SIG-M5 (cell line): ENCODE results near the gene RARB.

Experiments
- DNase-seq: peaks from one replicate; lab custom pipeline; 2025; lab: John Stamatoyannopoulos, UW

The RARB gene

DNA sequence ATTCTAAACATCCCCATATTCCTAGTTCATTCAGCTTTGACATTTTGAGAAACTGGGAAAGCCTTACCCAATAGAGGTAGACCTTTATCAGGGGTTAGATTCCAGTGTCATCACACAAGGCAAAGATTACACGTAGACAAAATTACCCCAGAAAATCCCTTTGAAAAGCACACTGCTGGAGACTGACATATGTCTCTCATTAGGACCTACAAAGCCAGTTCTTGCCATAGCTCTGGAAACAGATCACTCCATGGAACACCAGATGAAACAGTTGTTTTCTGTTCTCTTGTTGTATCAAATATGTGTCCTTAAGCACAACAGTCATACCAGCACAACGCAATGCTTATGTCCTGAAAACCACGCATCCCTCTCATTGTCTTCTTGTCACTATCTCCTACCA lies 44.7 kb downstream of the RARB start:
- no peak for DNase-seq

DNA sequence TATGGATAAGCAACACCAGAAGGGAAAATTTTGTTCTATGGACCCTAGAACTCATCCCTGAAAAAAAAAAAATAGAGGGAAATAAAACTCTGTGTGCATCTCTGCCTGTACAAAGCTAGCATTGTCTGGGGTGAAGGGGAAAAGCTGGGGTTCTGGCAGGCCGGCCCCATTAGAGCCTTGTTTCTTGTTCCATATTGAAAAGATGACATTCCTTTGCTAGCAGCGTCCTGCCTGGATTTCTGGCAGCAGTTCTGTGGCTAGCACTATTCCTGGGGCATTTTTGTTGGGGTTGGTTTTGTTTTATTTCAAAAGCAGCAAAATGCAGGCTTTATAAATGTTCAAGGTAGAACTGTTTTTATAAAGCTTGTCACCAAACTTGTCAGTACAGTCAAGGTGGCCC lies 45.2 kb downstream of the RARB start:
- no peak for DNase-seq

DNA sequence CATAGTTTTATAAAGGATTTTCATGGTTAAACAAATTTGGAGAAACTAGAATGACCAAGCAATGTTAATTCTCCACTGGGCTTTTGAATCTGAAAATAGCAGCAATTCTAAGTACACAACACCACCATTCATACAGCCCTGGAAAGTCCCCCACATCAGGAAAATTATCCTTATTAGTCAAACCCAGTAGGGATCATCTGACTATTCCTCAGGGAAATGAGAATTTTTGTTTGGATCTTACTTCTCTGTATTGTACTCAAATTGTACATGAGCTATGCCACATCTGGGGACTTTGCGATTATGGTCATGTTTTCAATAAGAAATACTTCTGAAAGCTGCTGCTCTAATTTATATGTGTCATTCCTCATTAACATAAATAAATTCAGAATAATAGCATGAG lies 46.0 kb downstream of the RARB start:
- no peak for DNase-seq

DNA sequence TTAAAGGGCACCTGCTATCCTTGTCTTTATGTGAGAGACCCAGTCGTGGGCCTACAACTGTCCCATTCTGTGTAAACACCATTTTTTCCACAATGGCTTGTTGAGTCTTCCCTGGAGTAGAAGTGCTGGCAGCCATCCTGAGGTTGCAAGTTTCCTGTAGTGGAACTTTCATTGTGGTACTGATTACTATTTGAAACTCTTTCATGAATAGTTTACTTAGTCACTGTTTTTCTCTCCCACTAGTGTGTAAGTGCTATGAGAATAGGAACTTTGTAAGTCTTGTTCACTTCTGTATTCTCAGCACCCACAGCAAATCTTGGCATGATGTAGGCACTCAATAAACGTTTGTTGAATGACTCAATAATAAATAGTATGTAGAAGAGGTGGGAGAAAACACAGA lies 48.6 kb downstream of the RARB start:
- no peak for DNase-seq

DNA sequence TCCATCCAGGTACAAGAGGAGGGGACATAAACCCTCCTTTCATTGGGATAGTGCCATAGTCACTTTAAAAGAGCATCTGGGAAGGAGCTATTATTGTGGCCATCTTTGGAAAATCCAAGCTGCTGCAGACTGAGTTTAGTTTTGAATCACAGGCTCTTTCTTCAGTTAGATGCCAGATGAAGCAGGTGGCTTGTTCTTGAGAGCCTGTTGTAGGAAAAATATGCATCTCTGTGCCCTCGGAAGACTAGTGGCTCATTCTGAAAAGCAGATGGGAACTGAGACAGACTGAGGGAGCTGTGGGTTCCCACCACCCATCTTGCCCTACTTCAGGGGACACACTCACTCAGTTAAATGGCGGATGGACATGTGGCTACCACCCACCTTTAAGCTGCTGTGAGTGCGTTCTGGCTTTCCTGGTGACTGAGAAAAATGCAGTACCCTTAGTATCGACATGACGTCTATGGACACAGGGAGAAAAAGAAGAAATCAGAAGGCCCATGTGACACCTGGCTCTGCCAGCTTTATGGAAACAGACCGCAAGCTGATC lies 50.2 kb downstream of the RARB start:
- DNase-seq: no peak

DNA sequence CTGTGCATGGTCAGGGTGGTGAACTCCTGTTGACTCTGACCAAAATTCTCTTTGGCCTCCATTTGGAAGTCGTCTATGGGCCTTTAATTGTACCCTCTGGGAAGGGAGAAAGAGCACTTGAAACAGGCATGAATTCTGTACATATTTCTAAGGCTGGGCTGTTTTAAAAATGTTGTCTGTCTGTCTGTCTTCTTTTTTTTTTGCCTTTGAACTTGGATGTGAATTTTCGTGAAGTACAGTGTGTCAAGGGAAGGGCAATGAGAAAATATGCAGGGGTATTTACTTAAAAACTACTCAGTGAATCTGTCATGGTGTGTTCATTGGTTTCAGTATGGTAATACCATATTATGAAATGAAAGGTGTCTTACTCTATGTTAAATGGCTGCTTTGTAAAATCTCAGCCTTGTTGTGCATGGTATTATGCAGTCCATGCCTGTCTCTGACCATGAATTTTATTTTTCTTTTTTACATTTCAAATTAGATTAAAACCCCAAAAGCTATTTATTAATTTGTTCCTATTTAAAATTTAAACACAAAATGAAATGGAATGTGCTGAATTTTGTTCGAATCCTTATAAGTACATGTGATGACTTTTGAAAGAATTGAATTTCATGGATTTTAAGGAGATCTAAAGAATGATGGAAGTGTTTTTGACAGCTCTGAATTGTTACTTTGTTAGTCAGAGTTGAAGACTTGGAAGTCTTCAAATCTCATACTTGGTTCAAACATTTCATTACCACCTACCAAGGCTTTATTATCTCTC lies 51.1 kb downstream of the RARB start:
- no peak for DNase-seq

DNA sequence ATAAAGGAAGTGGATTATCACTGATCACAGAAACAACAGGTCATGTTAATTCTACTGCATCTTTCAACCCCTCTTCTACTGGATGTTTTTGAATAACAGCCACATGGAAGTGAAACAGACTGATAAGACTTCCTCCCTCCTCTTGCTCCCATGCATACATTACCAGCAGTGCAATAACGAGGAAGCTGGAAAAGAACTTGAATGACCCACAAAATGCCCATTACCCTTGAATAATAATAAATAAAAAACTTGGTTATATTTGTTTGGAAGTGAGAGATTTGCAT lies 51.6 kb downstream of the RARB start:
- no peak for DNase-seq

DNA sequence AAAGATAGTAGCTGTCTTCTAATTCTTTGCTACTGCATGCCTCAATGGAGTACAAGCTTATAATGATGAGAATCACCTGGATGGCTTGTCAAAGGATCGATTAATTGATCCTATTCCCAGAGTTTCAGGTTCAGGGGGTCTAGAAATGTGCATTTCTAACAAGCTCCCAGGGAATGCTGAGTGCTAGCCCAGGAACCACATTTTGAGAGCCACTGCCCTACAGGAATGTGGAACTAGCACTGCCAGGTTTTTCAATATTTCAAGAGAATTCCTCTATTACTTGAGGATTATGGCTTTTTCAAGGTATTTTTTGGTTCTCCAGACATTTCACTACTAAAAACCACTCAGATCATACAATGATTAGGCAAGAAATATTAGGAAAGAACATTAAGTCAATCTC lies 52.7 kb downstream of the RARB start:
- no peak for DNase-seq

DNA sequence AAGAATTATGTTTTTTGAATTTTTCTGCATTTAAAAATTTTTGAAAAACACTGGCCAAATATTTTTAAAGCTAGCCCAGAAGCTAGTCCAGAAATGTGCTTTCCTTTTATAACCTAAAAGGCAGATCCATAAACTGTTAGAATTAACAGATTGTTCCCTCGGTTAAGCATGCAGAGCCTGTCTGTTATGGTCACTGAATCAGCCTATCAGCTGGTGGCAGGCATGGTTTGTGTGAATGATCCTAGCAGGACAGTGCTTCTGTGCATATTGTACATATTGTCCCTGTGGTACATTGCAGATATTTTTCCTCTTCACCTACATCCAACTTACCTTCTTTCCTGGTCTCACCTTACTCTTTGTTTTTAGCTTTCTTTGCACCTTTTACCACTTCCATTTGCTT lies 53.3 kb downstream of the RARB start:
- DNase-seq: no peak

DNA sequence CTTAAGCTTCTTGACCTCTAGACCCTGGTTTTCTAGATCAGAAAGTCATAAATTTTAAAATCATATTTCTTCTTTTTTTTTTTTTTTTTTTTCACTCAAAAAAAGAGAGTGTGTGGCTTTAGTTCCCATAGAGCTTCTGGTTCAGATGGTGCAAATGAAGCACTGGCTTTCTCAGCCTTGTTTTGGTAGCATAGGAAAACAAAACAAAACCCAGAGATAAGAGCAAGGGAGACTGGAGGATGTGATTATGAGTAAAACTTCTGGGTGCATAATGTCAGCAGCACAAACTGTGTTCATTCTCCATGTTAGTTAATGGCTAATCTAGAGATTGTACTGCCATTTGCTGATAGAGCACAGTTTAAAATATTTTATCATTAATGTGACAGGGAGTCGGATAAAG lies 55.4 kb downstream of the RARB start:
- DNase-seq: no peak

DNA sequence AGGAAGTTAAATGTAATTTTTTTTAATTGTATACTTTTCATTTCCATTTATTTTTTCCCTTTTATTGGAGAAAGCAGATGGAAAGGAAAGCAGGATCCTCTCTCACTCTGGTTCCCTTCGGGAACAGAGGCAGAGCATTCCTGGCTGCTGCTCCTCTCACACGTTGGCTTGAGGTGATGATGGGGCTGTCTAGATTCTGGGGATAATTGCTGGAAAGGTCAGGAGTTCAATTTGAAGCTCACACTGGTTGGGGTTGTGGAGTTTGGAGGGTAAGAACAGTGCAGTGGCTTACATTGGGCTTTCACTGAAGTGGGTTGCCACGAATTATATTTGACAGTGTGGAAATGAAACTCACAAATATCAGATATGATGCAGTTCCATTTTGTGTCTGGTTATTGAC lies 57.6 kb downstream of the RARB start:
- DNase-seq: no peak

DNA sequence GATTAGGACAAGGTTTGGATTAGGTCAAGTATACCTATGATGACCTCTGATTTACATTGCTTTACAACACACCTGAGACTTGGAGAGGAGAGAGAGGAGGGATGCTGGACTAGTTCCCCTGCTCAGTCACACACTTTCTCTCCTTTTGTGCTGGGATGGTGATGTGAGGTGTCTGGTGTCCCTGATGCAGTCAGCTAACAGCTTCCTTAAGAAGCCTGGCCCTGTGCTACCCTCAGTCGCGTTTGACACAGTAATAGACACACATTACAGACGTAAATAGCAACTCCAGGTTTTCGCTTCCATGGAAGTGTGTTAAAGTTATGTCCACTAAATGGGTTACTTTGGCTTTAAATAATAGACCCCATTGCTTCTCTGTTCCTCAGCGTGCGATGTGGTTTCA lies 58.9 kb downstream of the RARB start:
- no peak for DNase-seq

DNA sequence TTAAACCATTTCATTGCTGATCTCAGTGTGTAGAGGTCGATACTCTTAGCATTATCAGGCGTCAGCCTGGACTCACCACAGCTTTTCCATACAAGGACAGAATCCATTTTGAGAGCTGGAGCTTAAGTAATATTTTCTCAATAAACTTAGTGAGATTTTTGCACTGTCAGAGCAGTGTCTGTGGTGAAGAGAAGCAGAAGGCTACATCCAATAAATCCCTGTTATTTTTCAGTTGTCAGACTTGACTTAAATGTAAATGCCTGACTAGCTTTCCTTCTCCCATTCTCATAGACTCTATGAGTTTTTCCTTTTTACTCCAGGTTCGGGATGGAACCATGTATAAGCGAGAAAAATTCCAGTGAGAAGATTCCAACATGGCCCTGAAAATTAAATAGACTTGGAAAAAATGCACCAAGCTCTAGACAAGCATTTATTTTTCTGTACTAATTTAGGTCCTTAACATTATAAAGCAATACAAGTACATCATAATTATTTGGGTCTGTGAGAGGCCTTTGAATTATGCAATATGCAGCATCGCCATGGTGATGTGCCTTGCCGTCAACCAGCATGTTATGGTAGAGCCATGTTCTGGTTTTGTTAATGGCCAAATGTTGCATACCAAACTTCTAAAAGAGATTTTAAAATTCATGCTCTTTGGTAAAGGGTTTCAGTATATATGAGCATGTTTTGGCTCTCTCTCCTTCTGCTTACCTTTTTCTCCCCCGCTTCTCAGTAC lies 62.0 kb downstream of the RARB start:
- DNase-seq: no peak

DNA sequence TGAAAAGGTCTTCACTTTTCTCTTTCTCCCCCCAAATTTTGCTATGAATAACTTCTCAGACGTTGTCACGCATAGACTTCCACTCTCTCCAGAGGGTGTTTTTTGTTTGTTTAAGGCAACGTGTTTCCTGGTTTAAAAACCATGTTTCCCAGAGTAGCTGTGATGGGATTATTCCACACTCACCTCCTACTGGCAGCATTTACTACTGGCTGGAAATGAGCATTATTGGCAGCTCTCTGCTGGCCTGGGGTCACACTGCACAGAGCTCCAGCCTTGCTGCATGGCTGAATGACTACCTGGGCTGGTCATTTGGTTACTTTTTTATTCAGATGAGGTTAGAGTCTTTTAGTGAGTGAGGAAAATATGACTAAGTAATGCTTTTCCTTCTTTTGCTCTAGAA lies 65.2 kb downstream of the RARB start:
- DNase-seq: no peak

DNA sequence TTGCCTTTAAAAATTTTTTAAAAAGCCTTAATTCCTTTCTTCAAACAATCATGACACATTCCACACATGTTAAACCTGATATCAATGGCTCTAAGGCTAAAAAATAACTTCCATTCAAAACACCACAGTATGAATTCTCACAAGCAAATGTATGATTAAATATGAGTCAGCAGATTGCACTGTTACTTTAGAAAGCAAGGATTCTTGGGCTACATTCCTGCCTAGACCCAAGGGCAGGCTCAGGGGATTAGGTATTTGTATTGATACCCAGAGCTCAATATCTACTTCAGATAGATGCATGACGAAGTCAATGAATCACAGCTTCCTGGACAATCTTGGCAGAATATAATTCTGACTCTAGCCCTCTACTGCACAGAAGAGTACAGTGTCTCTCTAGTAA lies 65.7 kb downstream of the RARB start:
- no peak for DNase-seq

DNA sequence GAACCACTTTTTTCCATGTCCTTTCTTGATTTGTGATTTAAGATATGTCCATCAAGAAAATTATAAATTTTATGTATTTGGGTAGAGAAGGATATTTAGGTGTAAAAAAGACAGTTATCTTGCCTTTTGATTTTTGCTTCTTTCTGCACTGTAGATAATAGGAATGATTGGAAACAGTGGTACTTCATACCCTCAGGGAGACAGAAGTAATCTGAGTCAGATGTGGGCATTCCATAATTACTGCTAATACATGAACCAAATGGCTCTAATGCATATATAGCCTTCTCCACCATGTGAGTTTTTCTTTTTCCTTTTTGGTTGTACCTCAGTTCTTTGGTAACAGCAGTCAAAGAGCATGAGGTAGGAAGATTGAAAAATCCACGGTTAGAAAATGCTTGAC lies 67.2 kb downstream of the RARB start:
- DNase-seq: no peak

DNA sequence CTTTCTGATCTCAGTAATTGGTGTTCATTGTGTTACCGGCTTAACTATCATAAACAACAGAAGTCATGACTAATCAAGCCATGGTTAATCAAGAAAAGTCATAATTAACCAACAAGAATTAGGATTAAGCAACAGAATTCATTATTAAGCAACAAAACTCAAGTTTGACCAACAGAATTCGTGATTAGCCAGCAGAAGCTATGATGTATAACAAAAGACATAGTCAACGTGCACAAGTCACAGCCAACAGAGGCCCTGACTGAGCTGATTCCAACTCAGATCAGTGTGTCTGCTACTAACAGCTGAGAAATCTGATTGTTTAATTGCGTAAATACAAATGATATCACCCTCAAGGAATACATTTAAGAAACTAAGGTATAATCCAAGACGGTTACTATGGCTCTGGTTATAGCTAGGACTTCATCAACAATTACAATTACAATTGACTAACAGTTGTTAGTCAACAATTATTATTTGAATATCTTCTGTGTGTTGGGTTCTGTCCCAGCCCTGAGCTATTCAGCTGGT lies 67.7 kb downstream of the RARB start:
- no peak for DNase-seq

DNA sequence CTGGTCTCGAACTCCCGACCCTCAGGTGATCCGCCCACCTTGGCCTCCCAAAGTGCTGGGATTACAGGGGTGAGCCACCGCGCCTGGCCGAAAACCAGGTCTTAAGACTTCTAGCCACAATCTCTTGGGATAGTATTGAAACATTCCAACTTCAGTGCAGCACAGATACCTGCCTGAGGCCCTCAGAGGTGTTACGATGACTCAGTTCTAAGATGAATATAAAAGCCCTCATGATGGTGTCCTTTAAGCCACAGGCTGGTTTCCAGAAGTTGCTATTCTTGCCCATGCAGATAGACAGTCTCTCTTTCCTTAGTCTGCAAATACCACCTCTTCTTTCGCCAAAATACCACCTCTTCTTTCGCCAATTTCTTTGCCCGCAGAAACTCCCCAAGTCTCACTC lies 69.0 kb downstream of the RARB start:
- DNase-seq: no peak

DNA sequence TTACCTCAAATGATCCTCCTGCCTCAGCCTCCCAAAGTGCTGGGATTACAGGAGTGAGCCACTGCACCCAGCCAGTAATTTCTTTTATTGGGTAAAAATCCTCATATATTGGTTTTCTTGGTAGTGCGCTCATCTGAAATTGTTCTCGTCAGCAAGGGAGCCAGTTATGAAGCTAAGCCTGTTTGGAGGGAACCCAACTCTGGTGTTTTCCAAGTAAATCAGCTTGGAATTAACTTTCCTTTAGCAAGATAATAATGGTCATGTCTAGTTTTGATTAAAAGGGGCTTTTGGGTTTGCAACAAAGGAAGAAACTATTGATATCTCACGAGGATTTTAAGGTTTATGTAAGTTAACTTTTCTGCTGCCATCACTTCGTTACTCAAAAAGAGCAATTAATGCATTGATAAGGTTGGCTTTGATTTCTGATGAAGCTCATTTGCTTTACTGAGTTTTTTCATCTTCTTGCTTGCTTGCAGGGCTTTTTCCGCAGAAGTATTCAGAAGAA lies 72.7 kb downstream of the RARB start:
- no peak for DNase-seq

DNA sequence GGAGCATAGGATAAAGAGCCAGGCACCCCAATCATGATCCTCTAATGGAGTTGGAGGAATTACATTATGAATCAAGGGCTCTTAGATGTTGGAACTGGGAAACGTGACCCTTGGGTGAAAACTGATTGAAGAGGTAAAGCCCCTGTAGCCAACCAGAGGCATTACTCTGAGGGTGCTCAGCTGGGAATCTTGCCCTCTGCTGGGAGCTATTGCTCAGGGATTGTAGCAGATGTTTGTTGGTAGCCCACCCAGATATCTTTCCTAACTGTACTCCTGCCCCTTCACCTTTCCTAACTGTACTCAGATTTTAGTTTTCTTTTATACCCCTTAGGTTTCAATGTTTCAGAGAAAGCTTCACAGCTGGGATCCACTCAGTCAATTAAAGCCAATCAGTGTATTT lies 74.2 kb downstream of the RARB start:
- DNase-seq: no peak

DNA sequence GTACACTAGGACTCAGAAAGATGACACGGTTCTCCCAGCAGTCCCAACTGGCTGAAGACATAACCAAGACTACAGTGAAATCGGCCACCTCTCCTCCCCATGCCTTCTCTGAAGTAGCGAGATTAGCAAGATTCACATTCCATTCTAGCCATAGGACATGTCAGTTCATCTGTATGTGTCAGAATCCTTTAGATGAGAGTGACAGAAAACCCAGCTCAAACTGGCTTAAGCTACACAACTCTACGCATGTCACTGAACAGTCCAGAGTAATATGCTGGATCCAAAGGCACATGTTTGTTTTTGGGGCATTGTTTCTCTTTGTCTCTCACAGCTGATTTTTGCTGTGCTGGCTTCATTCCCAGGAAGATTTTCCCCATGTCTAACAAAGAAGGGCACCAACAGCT lies 75.8 kb downstream of the RARB start:
- DNase-seq: no peak

DNA sequence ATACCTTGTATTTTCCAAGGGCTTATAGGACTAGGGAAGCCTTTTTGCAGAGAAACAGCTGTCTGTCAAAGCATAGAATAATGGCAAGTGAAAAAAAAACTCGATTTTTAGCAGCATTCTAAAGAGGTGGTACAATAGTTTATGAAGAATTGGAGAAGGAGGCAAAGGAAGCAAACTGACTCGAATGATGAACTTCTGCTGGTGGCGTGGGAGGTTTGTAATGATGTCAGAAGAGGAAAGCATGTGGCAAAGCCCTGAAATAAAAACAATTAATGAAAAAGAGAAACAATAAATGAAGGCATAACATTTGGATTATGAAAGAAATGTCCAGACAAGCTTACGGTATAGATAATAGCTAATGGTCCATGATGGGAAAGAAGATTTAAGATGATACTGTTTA lies 77.5 kb downstream of the RARB start:
- no peak for DNase-seq

DNA sequence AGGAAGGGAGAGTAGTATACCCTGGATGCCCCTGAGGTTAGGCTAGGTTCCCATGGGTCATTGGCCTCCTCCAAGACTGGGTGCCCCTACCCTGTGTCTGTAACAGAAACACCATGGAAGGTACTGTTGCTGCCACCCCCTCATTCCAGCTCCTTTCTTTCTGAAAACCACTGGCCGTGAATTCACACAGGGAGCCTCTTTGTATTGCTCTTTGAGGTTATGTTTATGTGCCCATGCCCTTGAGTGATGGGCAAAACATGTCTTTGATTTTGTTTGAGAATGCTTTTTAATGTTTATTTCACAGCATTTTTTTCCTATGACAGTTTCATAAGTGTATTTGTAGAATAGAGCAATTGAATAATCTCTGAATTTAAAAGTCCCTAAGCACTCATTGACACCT lies 79.7 kb downstream of the RARB start:
- DNase-seq: no peak
